GM18507 (cell line): ENCODE measurements around the gene CD83.
"Not testable (repeated sequence)": the region's sequence is repeated elsewhere in the genome, so short reads cannot be mapped to it uniquely, and the experiment has no call there.

Source experiments
- DNase-seq: peaks from one replicate; pipeline ENCODE4 v3.0.0; 2011; ENCODE audit warnings: low read depth; ENCODE audit not compliant: insufficient read length; ENCODE audit errors: extremely low spot score
- FAIRE-seq: peaks from 2 replicates; lab custom pipeline; 2011; peaks lifted over from hg19 to GRCh38; lab: Jason Lieb, UNC

The CD83 gene

DNA sequence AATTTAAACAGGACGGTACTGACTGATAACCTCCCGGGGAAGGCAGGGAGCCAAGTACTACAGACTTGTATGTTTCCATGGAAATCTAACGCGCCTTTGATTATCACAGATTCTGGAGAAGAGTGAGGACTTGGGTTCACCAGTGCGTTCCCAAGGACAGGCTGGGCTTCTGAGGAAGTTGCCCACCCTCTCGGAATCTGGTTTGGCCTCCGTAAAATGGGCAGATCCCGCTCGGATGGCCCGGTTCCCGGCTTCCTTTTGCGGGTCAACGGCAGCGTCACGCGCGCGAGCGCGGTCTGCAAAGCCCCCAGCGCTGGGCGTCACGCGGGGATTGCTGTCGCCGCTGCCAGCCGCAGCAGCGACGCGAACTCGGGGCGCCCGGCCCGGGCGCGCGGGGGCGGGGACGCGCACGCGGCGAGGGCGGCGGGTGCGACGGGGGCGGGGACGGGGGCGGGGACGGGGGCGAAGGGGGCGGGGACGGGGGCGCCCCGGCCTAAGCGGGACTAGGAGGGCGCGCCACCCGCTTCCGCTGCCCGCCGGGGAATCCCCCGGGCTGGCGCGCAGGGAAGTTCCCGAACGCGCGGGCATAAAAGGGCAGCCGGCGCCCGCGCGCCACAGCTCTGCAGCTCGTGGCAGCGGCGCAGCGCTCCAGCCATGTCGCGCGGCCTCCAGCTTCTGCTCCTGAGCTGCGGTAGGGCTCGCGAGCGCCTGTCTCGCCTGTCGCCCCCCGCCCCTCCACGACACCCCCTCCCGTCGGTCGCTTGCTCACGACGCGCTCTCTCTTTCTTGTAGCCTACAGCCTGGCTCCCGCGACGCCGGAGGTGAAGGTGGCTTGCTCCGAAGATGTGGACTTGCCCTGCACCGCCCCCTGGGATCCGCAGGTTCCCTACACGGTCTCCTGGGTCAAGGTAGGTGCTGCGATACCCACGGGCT lies at the start of gene CD83:
TSS of gene CD83 (plus strand) at position 615 of the 933 bp plus-strand sequence. CDS start at position 655, 40 bp downstream.
- peak; percentile 56 for FAIRE-seq

GRCh38 chr6:14068133-14068532 lies 49.4 kb upstream of the CD83 start:
- FAIRE-seq: no peak
- no peak for DNase-seq

More for the DNA sequence above, at the start of gene CD83:
- DNase-seq: peak; percentile 85

- DNase-seq (no peak), FAIRE-seq (no peak)
Measured at GRCh38 chr6:14068623-14069022, 48.9 kb upstream of the CD83 start.

- no peak for FAIRE-seq
- no peak for DNase-seq
Measured at GRCh38 chr6:14070457-14070856, 47.1 kb upstream of the CD83 start.

DNA sequence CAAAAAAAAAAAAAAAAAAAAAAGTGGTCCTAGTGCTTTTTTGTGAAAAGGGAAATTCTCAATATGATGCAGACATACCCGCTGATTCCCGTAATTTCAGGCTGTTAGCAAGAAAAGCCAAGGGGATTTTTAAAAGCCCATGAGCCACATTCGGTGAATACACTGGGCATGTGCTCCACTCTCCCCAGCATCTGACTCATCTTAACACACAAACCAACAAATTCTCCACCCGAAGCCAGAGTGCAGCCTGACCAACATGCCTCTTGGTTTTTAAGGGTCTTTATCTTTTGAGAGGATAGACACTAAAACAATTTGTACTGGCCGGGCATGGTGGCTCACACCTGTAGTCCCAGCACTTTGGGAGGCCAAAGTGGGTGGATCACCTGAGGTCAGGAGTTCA lies 45.5 kb upstream of the CD83 start:
- FAIRE-seq (peak; percentile 38), DNase-seq (no peak)

- not testable (repeated sequence) for DNase-seq, FAIRE-seq
Measured at GRCh38 chr6:14073561-14074354, 43.8 kb upstream of the CD83 start.

GRCh38 chr6:14074476-14075094 lies 43.0 kb upstream of the CD83 start:
- no peak for DNase-seq
- no peak for FAIRE-seq

DNA sequence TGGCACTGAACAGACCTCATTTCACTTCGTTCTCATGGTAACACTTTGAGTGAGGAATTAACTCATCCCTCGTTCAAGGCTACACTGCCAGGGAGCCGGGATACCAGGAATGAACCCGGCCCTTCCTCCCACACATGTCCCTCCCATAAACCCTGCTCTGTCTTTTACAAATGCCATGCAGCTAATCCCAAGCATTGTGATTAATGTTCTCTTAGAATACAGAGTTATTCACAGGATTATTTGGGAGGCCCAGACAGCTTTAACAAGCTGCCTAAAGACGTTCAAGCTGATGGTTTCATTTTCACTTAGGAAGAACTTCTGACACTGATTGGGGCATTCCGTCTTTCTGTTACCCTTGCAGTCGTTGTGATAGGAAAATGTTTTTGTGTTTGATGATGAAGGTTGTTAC lies 42.5 kb upstream of the CD83 start:
- FAIRE-seq: peak; percentile 89
- DNase-seq: no peak

GRCh38 chr6:14077193-14077867 lies 40.2 kb upstream of the CD83 start:
- FAIRE-seq: no peak
- no peak for DNase-seq

- DNase-seq (no peak), FAIRE-seq (no peak)
Measured at GRCh38 chr6:14079433-14079832, 38.1 kb upstream of the CD83 start.

- DNase-seq: no peak
- no peak for FAIRE-seq
Measured at GRCh38 chr6:14079971-14080370, 37.6 kb upstream of the CD83 start.

DNA sequence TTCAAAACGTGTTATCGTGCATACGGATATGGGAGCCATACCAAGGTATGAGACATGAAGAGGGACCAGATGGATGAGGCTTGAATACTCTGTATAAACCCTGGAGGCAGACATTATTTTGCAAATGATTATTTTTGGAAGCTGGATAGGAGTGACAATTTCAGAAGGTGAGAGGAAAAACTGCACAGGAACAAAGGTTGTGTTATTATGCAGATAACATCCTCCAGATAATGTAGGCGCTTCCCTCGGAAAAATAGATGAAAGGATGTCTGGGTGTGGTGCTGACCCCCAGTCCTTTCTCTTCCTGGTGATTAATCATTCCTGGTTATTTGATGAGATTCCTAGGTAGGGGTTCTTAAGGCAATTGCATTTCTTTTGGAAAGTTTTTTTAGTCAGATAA lies 36.4 kb upstream of the CD83 start:
- no peak for FAIRE-seq
- DNase-seq: no peak

DNA sequence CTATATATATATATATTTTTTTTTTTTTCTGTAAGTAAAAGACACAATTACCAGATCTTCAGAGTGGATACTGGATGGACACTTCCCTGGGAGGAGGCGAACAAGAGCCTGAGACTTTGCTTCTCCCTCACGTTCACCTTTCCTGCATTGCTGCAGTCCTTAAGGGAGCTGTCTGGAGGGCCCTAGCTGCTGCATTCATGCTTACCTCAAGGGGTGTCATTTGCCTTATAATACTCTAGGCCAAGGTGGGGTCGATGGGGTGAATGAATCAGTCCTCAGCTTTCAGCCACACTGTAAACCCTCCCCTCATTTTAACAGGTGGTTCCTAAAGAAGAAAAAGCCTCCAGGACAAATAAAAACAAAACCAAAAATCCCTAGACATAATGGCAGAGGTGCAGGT lies 34.8 kb upstream of the CD83 start:
- DNase-seq: no peak

DNA sequence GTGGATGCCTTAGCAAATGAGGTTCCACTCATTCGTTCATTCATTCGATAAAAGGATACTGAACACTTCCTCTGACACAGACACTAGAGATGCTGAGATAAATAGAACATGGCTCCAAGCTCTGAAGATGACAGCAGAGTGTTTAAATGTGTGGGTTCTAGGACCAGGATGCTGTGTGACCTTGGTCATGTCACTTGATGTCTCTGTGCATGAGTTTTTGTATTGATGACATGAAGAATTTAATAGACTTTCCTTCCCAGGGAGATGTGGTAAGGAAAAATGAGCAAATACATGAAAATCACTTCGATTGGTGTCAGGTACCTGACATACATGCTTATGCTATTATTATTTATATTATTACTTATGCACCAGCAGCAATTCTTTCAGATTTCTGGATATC lies 34.3 kb upstream of the CD83 start:
- DNase-seq: no peak
- no peak for FAIRE-seq

More for the DNA sequence above, 34.8 kb upstream of the CD83 start:
- no peak for FAIRE-seq

DNA sequence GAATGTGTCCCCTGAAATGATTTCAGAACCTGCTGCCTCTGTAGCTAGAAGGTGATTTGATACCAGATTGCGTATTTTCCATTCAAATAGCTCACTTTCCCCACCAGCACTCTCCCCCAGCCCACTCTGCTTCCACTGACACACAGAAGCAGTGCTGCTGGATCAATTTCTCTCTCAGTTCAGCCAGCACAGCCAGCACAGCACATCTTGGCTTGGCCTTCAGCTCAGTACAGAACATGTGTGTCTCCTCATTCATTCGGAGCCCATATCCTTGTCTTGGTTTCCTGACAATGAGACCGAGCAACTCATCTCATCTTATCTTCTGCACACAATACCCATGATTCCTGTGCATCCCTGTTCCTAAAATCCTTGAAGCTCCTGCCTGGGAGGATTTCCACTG lies 33.8 kb upstream of the CD83 start:
- no peak for FAIRE-seq

DNA sequence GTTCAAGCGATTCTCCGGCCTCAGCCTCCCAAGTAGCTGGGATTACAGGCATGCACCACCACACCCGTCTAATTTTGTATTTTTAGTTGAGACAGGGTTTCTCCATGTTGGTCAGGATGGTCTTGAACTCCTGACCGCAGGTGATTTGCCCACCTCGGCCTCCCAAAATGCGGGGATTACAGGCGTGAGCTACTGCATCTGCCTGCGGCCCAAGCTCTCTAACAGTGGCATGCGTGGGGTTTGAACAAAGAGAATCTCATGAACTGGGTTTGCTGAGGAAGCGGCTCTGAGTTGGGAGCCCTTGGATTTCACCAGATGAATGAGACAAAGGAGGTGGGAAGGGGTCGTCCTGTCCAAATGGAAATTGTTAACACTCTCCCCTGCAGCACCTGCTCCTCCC lies 33.2 kb upstream of the CD83 start:
- no peak for DNase-seq
- FAIRE-seq: no peak

More for the DNA sequence above, 33.8 kb upstream of the CD83 start:
- DNase-seq: no peak

DNA sequence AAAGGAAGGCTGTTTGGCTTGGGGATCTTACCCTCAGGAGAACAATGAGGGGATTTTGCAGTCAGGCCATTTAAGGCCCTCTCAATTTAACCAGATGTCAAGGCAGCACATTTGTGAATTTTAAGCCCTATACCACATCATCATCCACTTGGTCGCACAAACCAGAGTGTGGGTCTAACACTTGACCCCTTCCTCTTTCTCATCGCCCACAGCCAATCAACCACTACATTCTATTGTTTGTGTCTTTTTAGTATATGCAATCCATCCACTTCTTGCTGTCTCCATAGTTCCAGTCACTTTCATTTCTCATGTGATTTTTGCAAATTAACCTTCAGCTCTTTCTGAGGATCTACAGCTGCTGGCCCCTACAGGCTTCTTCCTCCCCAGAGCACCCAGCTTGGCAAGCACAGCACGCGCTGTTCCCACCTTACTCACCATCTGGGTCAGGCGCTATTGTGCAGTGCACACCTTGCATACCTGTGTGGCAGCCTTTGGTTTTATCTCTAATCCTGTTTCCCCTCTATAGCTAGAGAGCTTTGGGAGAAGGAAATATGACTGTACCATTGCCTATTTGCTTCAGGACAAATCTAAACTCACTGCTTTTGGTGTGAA lies 32.3 kb upstream of the CD83 start:
- FAIRE-seq (no peak), DNase-seq (no peak)

- no peak for DNase-seq
- no peak for FAIRE-seq
Measured at GRCh38 chr6:14086701-14087100, 30.9 kb upstream of the CD83 start.

DNA sequence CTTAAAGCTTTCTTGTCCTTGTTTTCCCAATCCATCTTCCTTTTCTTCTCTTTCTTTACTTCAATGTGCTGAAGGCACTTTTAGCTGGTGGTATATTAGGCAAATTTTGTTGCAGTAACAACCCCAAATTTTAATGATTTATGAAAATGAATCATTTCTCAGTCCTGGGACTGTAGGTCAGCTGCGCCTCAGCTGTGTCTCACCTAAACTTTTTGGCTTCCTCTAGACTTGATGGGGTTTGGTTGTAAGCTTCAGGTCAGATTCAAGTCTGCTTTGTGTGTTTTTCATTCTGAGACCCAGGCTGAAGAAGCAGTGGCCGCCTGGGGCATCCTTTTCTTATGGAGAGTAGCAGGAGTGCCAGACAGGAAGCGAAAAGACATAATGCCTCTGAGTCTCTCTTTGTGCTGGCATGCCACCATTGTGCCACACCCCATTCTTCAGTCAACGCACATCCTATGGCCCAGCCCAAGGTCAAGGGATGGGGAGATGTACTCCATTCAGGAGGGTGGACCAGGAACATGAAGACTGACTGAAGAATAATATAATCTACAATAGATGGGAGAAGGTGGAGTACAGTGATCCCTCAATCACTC lies 28.9 kb upstream of the CD83 start:
- peak; percentile 81 for FAIRE-seq
- no peak for DNase-seq
